Tibial nerve (tissue), 3 donors: ENCODE measurements around the gene RUNX1.

Experiments used
- POLR2A ChIP-seq, 2 donors: fragments of 450-650 bp; IDR thresholded peaks; one replicate each; pipeline ENCODE4 v1.6.1; 2017; ENCODE audit warnings: antibody characterized with exemption in 2 of 2, mild to moderate bottlenecking in 2 of 2, moderate library complexity in 2 of 2
- TF ChIP-seq, protein P1 (sequence below), 5 experiments: fragments of 200-600 bp in 3 of 5; fragments of 450-650 bp in 2 of 5; sonication (generic) in 3 of 5; IDR thresholded peaks; one replicate each; pipeline ENCODE4 v1.5.1; 2016 to 2019; ENCODE audit warnings: antibody characterized with exemption in 5 of 5, mild to moderate bottlenecking in 3 of 5, moderate library complexity in 2 of 5

- TF ChIP-seq POLR2A (IDR thresholded peaks at IDR 0.05), result no peak
- TF ChIP-seq, protein P1, sequence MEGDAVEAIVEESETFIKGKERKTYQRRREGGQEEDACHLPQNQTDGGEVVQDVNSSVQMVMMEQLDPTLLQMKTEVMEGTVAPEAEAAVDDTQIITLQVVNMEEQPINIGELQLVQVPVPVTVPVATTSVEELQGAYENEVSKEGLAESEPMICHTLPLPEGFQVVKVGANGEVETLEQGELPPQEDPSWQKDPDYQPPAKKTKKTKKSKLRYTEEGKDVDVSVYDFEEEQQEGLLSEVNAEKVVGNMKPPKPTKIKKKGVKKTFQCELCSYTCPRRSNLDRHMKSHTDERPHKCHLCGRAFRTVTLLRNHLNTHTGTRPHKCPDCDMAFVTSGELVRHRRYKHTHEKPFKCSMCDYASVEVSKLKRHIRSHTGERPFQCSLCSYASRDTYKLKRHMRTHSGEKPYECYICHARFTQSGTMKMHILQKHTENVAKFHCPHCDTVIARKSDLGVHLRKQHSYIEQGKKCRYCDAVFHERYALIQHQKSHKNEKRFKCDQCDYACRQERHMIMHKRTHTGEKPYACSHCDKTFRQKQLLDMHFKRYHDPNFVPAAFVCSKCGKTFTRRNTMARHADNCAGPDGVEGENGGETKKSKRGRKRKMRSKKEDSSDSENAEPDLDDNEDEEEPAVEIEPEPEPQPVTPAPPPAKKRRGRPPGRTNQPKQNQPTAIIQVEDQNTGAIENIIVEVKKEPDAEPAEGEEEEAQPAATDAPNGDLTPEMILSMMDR (IDR thresholded peaks at IDR 0.05), result no peak
Observed at GRCh38 chr21:34999397-34999941, 49.6 kb downstream of the RUNX1 start.
